AG04449 (cell line): Measurements from ENCODE around the gene SLC41A1.

Experiments used
- CTCF ChIA-PET: fragments of 350-600 bp; formaldehyde crosslinking; extraction: SDS; loops from one replicate; lab custom pipeline; 2021; ENCODE audit warnings: antibody characterized with exemption; lab: Yijun Ruan, JAX
- POLR2A ChIA-PET: fragments of 400-600, 350-600 bp; formaldehyde crosslinking; extraction: SDS; loops from one replicate; lab custom pipeline; 2020; ENCODE audit warnings: antibody characterized with exemption, inconsistent platforms; lab: Yijun Ruan, JAX
- DNase-seq: peaks from one replicate; pipeline ENCODE4 v3.0.0-alpha.2; 2010; ENCODE audit warnings: low read depth, low spot score
- H3K4me3 ChIP-seq: 2 replicates; pipeline ENCODE4 v1.5.1; 2011; ENCODE audit warnings: low read depth, mild to moderate bottlenecking, control low read depth, low read length
- CTCF ChIP-seq: IDR thresholded peaks from one replicate; pipeline ENCODE4 v1.5.1; 2011; ENCODE audit warnings: mild to moderate bottlenecking, moderate library complexity, low read length, control low read depth, inconsistent platforms; ENCODE audit not compliant: insufficient read depth; ENCODE audit errors: missing control alignments

SLC41A1 gene

GRCh38 chr1:205798577-205798976 lies 14.4 kb downstream of the SLC41A1 start:
- no peak for DNase-seq
- CTCF ChIA-PET = interaction anchor here (2.9 to 15.0 kb wide), 2 partner anchors 109 to 183 kb away, joined by 9 to 417 read pairs; no protein-coding TSS in a partner anchor

GRCh38 chr1:205797168-205797567 lies 15.8 kb downstream of the SLC41A1 start:
- H3K4me3 ChIP-seq = no peak overlapping the region
- ChIA-PET POLR2A (no interaction called here), CTCF (interaction anchor here (1.0 to 15.0 kb wide), 5 partner anchors 9 to 184 kb away, joined by 3 to 417 read pairs (median 9); no protein-coding TSS in a partner anchor)
- DNase-seq = no peak
- TF ChIP-seq CTCF = no peak

More at GRCh38 chr1:205798577-205798976, 14.4 kb downstream of the SLC41A1 start:
- TF ChIP-seq CTCF = no peak
- no peak overlapping the region for H3K4me3 ChIP-seq
- POLR2A ChIA-PET = no interaction called here

- ChIA-PET POLR2A (interaction anchor here (0.6 kb wide), 1 partner anchor 183 kb away, joined by 3 read pairs; no protein-coding TSS in a partner anchor), CTCF (interaction anchor here (0.9 to 15.0 kb wide), 8 partner anchors 11 to 187 kb away, joined by 3 to 417 read pairs (median 45); no protein-coding TSS in a partner anchor)
- TF ChIP-seq CTCF = no peak
- no peak overlapping the region for H3K4me3 ChIP-seq
- no peak for DNase-seq
These were observed 18.8 kb downstream of the SLC41A1 start for GRCh38 chr1:205794011-205794730.

- CTCF ChIA-PET = interaction anchor here (0.6 to 15.0 kb wide), 18 partner anchors 9 to 318 kb away, joined by 3 to 417 read pairs (median 15); partner anchors contain the start of gene RAB29
- TF ChIP-seq CTCF = no peak
- POLR2A ChIA-PET = no interaction called here
- no peak for DNase-seq
- H3K4me3 ChIP-seq = no peak overlapping the region
These were observed 19.9 kb downstream of the SLC41A1 start for GRCh38 chr1:205792961-205793673.

- POLR2A ChIA-PET = interaction anchor here (0.8 to 1.5 kb wide), 2 partner anchors 19 to 185 kb away, joined by 3 to 8 read pairs; no protein-coding TSS in a partner anchor
- H3K4me3 ChIP-seq = no peak overlapping the region
- no peak for TF ChIP-seq CTCF
- CTCF ChIA-PET = interaction anchor here (0.6 to 15.0 kb wide), 41 partner anchors 10 to 346 kb away, joined by 3 to 417 read pairs (median 6); partner anchors contain the start of gene RAB29
- DNase-seq = no peak
These were observed 20.5 kb downstream of the SLC41A1 start for GRCh38 chr1:205792481-205792881.
